HL-60 (cell line): ENCODE data around the gene ERBB4.

Source experiments
- DNase-seq, 2 experiments: peaks; one replicate each; pipeline ENCODE4 v3.0.0-alpha.2; 2010 to 2020; ENCODE audit warnings: low read depth in 1 of 2, low spot score in 1 of 2
- H3K27ac ChIP-seq: fragments of 250-450 bp; sonication (Bioruptor Pico); replicated peaks from 2 replicates; pipeline ENCODE4 v1.5.1; 2020; ENCODE audit warnings: mild to moderate bottlenecking, moderate library complexity
- H3K27me3 ChIP-seq: fragments of 250-450 bp; sonication (Bioruptor Pico); 2 replicates; pipeline ENCODE4 v1.5.1; 2021; ENCODE audit warnings: mild to moderate bottlenecking, moderate library complexity; ENCODE audit not compliant: insufficient read depth, poor library complexity, severe bottlenecking
- H3K4me3 ChIP-seq: replicated peaks from 2 replicates; pipeline ENCODE4 v1.5.1; 2011; ENCODE audit warnings: mild to moderate bottlenecking, control low read depth, low read length; ENCODE audit not compliant: insufficient read depth
- CTCF ChIP-seq: IDR thresholded peaks from one replicate; pipeline ENCODE4 v1.5.1; 2011; ENCODE audit warnings: low read length, control low read depth, inconsistent platforms; ENCODE audit not compliant: insufficient read depth
- GABPA ChIP-seq: IDR thresholded peaks from 2 replicates; pipeline ENCODE4 v1.6.1; 2012; ENCODE audit warnings: low read depth
- POLR2AphosphoS5 ChIP-seq: IDR thresholded peaks from 2 replicates; pipeline ENCODE4 v1.6.1; 2012; ENCODE audit warnings: low read depth
- REST ChIP-seq: IDR thresholded peaks from 2 replicates; pipeline ENCODE4 v1.6.1; 2012; ENCODE audit warnings: low read depth; ENCODE audit not compliant: insufficient replicate concordance
- SPI1 ChIP-seq: IDR thresholded peaks from 2 replicates; pipeline ENCODE4 v1.6.1; 2012; ENCODE audit warnings: low read depth, mild to moderate bottlenecking, borderline replicate concordance

Gene ERBB4

GRCh38 chr2:212145121-212145520 is 393.5 kb downstream of the ERBB4 start:
- Histone ChIP-seq H3K4me3 (no peak overlapping the region), H3K27me3 (no peaks in the 10 kb centered on the region), H3K27ac (no peak overlapping the region)
- TF ChIP-seq SPI1 (no peak), REST (no peak), GABPA (no peak), POLR2AphosphoS5 (no peak), CTCF (no peak)
- no peak for DNase-seq

GRCh38 chr2:212142631-212143030 is 396.0 kb downstream of the ERBB4 start:
- no peak for TF ChIP-seq POLR2AphosphoS5
- TF ChIP-seq REST = no peak
- no peak for TF ChIP-seq GABPA
- TF ChIP-seq CTCF = no peak
- no peak for TF ChIP-seq SPI1
- H3K27me3 ChIP-seq = no peaks in the 10 kb centered on the region
- no peak for DNase-seq
- H3K27ac ChIP-seq = no peak overlapping the region
- H3K4me3 ChIP-seq = no peak overlapping the region

- Histone ChIP-seq H3K4me3 (no peak overlapping the region), H3K27ac (no peak overlapping the region), H3K27me3 (no peaks in the 10 kb centered on the region)
- TF ChIP-seq REST = no peak
- no peak for TF ChIP-seq GABPA
- no peak for TF ChIP-seq CTCF
- no peak for TF ChIP-seq SPI1
- no peak for DNase-seq
Measured at GRCh38 chr2:212141499-212141898, 397.1 kb downstream of the ERBB4 start.
